GM21717 (cell line): ENCODE measurements around the gene MAK.
"Not testable (repeated sequence)": the region's sequence is repeated elsewhere in the genome, so short reads cannot be mapped to it uniquely, and the experiment has no call there.

Experiments used
- ATAC-seq: cut with Tn5 transposase; IDR thresholded peaks from one replicate; pipeline ENCODE4 v1.9.1; 2021; ENCODE audit warnings: mild to moderate bottlenecking, moderate library complexity; ENCODE audit not compliant: unreplicated experiment

Gene MAK

GRCh38 chr6:10733151-10733715 lies 105.1 kb downstream of the MAK start:
- ATAC-seq: no peak

GRCh38 chr6:10730254-10730653 lies 108.1 kb downstream of the MAK start:
- ATAC-seq: no peak

- no peak for ATAC-seq
These were observed 112.6 kb downstream of the MAK start for GRCh38 chr6:10725716-10726115.

- no peak for ATAC-seq
These were observed 113.3 kb downstream of the MAK start for GRCh38 chr6:10725044-10725443.

GRCh38 chr6:10723567-10723881 lies 114.8 kb downstream of the MAK start:
- no peak for ATAC-seq

GRCh38 chr6:10722820-10723566 lies 115.3 kb downstream of the MAK start, which contains the start of gene TMEM14C:
TMEM14C (plus strand) TSS chr6:10723070; CDS start chr6:10724614, 1,544 bp downstream.
- ATAC-seq: peak; percentile 98

GRCh38 chr6:10722570-10722819 lies 115.8 kb downstream of the MAK start:
- no peak for ATAC-seq

GRCh38 chr6:10721850-10722569 lies 116.3 kb downstream of the MAK start:
- no peak for ATAC-seq

- not testable (repeated sequence) for ATAC-seq
These were observed 117.1 kb downstream of the MAK start for GRCh38 chr6:10720960-10721849.

- ATAC-seq: no peak
These were observed 117.9 kb downstream of the MAK start for GRCh38 chr6:10720265-10720959.

GRCh38 chr6:10719964-10720264 lies 118.4 kb downstream of the MAK start:
- no peak for ATAC-seq

- no peak for ATAC-seq
These were observed 118.9 kb downstream of the MAK start for GRCh38 chr6:10719296-10719963.

- no peak for ATAC-seq
These were observed 124.4 kb downstream of the MAK start for GRCh38 chr6:10713962-10714361.
